SK-N-SH treated with all-trans-retinoic acid at 6 μM for 48 hours (cell line): ENCODE measurements around the gene PICK1.

Experiments
- ARNTL ChIP-seq: fragments of 450-650 bp; formaldehyde crosslinking; IDR thresholded peaks from 2 replicates; pipeline ENCODE4 v1.5.0; 2020; ENCODE audit warnings: low read depth, mild to moderate bottlenecking, moderate library complexity, borderline replicate concordance
- CSDC2 ChIP-seq: fragments of 250-450 bp; sonication (Bioruptor Pico); IDR thresholded peaks from 2 replicates; pipeline ENCODE4 v1.5.0; 2020; ENCODE audit warnings: mild to moderate bottlenecking, moderate library complexity
- GLIS3 ChIP-seq: fragments of 250-450 bp; sonication (Bioruptor Pico); IDR thresholded peaks from 2 replicates; pipeline ENCODE4 v1.5.0; 2020; ENCODE audit warnings: mild to moderate bottlenecking, moderate library complexity
- RARB ChIP-seq: fragments of 250-450 bp; sonication (Bioruptor Pico); IDR thresholded peaks from 2 replicates; pipeline ENCODE4 v1.8.0; 2021; ENCODE audit warnings: mild to moderate bottlenecking, moderate library complexity
- ZFP3 ChIP-seq: fragments of 250-450 bp; sonication (Bioruptor Pico); IDR thresholded peaks from 2 replicates; pipeline ENCODE4 v1.5.0; 2020; ENCODE audit warnings: mild to moderate bottlenecking, moderate library complexity
- ZFP30 ChIP-seq: fragments of 450-650 bp; formaldehyde crosslinking; IDR thresholded peaks from 2 replicates; pipeline ENCODE4 v1.5.0; 2022; ENCODE audit warnings: mild to moderate bottlenecking, moderate library complexity
- ZNF565 ChIP-seq: fragments of 450-650 bp; formaldehyde crosslinking; conservative IDR thresholded peaks from 2 replicates; pipeline ENCODE4 v1.5.0; 2020; ENCODE audit warnings: low read depth, mild to moderate bottlenecking, moderate library complexity
- TF ChIP-seq, protein P1 (sequence below): fragments of 250-450 bp; sonication (Bioruptor Pico); IDR thresholded peaks from 2 replicates; pipeline ENCODE4 v1.5.1; 2020; ENCODE audit warnings: low read depth, mild to moderate bottlenecking, moderate library complexity

DNA sequence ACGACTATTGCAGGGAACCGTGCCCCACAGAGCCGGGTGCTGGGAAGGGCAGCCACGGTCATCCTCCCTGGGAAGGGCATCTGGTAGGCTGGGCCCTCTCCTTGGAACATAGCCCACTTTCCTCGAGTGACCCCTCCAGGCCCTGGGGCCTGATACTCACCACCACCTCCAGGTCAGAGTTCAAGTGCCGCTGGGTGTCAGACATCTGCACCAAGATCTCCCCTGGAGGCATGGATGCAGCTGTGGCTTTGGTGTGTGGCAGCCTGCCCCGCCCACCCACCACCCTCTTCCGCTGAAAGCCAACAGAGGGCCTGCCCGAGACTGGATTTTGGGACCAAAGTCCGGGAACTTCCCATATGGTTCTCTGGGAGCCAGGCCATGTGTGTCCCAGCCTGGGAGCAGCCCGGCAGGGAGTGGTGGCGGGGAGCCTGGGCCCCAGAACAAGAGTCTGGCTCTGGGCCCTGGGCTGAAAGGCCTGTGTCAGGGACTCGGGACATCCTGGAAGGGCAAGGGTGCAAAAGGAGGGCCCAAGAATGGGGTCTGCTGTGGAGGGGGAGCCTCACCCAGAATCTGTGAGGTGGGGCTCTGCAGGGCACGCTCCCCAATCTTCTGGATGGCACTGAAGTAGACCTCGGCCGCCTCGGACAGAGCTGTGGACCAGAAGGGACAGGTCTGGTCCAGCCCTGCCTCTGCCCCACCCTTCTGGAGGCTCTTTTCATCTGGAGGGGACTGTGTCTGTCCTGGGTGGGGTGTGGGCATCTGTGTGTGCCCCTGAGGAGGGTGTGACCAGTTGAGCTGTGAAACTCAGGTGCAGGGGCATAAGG is 50.7 kb downstream of the PICK1 start:
- TF ChIP-seq RARB (CRISPR knock-in tag) (no peak), ZFP3 (no peak), GLIS3 (CRISPR knock-in tag) (no peak), CSDC2 (CRISPR knock-in tag) (no peak), ZFP30 (CRISPR knock-in tag) (no peak), ZNF565 (no peak), ARNTL (CRISPR knock-in tag) (no peak)
- TF ChIP-seq, protein P1, sequence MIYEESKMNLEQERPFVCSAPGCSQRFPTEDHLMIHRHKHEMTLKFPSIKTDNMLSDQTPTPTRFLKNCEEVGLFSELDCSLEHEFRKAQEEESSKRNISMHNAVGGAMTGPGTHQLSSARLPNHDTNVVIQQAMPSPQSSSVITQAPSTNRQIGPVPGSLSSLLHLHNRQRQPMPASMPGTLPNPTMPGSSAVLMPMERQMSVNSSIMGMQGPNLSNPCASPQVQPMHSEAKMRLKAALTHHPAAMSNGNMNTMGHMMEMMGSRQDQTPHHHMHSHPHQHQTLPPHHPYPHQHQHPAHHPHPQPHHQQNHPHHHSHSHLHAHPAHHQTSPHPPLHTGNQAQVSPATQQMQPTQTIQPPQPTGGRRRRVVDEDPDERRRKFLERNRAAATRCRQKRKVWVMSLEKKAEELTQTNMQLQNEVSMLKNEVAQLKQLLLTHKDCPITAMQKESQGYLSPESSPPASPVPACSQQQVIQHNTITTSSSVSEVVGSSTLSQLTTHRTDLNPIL (CRISPR knock-in tag) = no peak
